Vein endothelial cell (primary cell): ENCODE results near the gene TOMM22. TPM values are rescaled to one million over a fixed set of nuclear protein-coding genes. Genes with fewer than 3 reads are reported as not detected.

Source experiments
- total RNA-seq: library from RNA; depleted of rRNA; stranded (reverse); fragments of >200 nt; gene quantifications from 2 replicates; pipeline ENCODE4 v1.2.3, GENCODE V29; 2012

Gene TOMM22
- 82.6 and 106 TPM in 2 replicates for total RNA-seq

DNA sequence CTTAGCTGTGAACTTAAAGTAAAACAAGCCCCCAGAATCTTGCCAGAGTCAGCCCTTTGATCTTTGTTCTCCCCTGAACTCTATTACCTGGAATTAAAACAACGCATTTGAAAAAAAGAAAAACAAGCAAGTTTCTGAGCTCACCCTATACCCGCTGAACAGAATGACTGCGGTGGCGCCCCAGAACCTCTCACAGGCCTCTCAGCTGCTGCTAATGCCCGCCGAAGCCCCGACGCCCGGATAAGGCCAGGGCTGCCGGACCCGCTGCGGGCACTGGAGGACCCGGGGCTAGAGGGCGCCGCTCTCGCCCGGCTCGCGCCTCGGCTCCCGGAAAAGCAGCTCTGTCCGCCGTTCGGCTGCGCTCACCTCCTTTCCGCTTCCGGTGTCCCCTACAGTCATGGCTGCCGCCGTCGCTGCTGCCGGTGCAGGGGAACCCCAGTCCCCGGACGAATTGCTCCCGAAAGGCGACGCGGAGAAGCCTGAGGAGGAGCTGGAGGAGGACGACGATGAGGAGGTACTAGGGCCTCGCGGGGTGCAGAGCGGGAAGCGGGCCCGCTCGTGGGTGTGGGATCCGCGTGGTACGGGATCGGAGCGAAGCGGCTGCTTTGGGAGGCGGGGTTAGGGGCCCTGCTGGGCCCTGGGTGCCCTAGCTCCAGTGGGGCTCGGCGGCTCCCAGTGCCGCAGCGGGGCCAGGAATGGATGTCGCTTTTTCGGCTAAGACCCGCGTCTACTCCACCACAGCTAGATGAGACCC is at the start of gene TOMM22:
TOMM22 (plus strand) TSS at position 376 of the 754 bp plus-strand sequence; CDS start at position 398, 22 bp downstream.

DNA sequence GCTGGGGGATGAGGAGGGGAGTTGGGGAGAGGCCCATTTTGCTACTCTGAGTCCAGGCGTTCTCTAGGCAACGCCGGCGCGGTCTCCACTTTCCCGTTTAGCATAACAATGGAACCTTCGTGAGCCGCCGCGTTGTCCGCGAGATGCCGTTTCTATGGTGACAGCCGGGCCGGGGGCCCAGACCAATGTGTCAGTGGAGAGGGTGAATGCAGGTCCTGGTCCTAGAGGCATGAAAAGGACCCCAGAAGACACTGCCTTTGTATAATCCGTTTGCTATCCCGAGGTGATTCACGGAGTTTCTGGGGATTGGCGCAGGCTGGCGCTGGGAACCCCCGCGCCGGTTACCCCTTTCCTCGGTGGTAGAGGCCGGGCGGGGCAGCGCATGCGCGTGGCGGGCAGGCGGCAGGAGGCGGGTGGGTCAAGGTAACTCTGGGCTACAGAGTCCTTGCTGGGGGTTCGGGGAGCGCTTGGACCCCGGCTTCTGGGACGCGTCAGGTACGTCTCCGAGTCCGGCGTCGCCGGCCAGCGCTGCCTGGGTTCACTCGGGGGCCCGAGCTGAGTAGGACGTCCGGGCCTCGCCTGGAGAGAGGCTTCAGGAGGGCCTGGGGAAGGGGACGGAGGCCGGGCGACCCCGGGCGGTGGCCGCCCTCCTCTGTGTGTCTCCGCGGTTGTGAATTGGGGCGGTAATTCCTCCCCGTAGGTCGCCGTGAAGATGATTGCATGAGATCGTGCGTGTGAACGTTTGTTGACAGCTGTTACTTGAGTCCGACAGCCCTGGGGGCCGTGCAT is 25.3 kb upstream of the TOMM22 start, which contains the start of the genes CBY1 and FAM227A:
CBY1 (plus strand) TSS at position 383 of the 789 bp plus-strand sequence. CDS start 11,417 bp downstream, outside the sequence.
FAM227A (minus strand) TSS at position 137 of the 789 bp plus-strand sequence. CDS start 6,224 bp downstream, outside the sequence.

DNA sequence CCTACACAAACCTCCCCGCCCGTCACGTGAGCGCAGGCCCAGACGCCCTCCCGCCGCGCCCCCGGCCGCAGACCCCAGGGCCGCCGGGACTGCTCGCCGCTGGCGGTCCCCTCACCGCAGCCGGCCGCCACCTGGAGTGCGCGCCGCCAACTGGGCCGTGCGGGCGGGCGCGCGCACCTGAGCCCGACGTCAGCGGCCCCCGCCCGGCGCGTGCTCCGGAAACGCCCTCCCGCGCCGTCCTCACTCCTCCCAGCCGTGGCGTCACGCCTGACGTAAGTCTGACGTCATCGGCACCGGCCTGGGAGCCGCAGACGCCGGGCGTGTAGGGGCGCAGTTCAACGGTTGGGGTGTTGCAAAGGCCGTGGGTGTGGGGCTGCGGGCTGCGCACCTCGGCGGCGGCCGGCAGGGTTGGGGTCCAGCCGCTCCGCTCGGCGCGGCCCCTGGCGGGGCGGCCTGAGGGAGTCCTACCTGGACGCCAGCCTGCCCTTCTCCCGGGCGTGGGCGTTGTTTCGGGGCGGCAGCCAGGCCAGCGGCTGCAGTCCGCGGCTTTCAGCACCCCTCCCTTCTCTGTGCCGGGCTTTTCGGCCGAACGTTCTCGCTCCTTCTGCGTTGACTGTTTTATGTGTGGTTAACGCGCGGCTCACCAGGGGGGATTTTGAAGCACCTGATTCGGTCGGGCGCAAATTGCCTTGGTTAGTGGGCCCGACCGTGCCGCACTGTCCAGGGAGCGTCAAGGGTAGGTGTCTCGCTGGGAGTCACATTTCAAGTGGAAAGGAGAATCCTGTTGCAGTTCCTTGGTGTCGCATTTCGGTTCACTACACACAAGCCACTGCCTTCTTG is 19.3 kb downstream of the TOMM22 start, which contains the start of gene JOSD1:
JOSD1 (minus strand) TSS at position 155 of the 840 bp plus-strand sequence. CDS start 956 bp downstream, outside the sequence.

DNA sequence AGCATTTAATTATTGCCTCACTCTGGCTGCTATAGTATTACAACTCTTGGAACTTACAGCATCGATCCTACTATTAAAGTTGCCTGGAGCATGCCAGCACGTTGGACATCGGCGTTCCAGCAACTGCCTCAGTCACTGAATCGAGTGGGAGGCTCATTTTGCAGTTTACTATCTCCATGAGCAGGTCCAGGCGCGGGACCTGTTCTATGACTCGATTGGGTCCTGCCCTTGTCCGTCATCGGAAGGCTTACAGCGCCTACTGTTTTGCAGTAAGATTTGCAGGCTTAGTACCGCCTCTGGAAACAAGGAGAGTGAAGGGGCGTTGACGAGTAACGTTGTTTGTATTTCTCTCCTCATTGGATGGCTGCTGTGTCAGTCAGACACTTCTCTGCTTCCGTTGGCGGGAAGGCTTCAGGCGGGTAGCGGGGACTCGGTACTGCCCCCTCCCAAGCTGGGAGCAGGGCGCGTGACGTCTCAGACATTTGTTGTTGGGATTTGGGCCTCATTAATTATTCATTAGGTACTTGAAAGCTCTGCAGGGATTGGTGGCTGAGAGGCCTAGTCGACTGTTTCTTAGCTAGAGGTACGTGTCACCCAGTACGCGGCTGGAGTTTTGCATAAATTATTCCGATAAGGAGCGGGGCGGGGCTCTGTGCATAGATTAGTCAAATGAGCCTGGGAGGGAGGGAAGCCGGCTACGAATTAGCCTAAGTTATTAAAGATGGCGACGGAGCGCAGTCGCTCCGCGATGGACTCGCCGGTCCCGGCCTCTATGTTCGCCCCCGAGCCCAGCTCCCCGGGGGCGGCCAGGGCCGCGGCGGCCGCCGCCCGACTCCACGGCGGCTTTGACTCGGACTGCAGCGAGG is 23.7 kb downstream of the TOMM22 start, which contains the start of gene GTPBP1:
GTPBP1 (plus strand) TSS at position 710 of the 866 bp plus-strand sequence; CDS start at position 722, 12 bp downstream.

Other genes with a start within 250 kb of the TOMM22 start
- not detected in 2 replicates for gene KCNJ4, start 226.8 kb upstream of the TOMM22 start, total RNA-seq
- 43.3 and 56.8 TPM in 2 replicates for gene KDELR3, start 213.9 kb upstream of the TOMM22 start, total RNA-seq
- 383 and 534 TPM in 2 replicates for gene DDX17, start 175.6 kb upstream of the TOMM22 start, total RNA-seq
- gene DMC1, start 111.8 kb upstream of the TOMM22 start, total RNA-seq, result 0.33 and 0.96 TPM in 2 replicates
- 2.1 and 2.3 TPM in 2 replicates for gene FAM227A, start 25.6 kb upstream of the TOMM22 start, total RNA-seq
- 16.4 and 18.3 TPM in 2 replicates for gene CBY1, start 25.3 kb upstream of the TOMM22 start, total RNA-seq
- gene JOSD1, start 19.0 kb downstream of the TOMM22 start, total RNA-seq, result 86.2 and 87.9 TPM in 2 replicates
- 32.4 and 39.5 TPM in 2 replicates for gene GTPBP1, start 24.0 kb downstream of the TOMM22 start, total RNA-seq
- gene SUN2, start 74.0 kb downstream of the TOMM22 start, total RNA-seq, result 125 and 142 TPM in 2 replicates
- gene DNAL4, start 112.2 kb downstream of the TOMM22 start, total RNA-seq, result 11.1 and 18.9 TPM in 2 replicates
- 0.33 and 0.38 TPM in 2 replicates for gene NPTXR, start 162.1 kb downstream of the TOMM22 start, total RNA-seq
- 49.2 and 59.8 TPM in 2 replicates for gene CBX6, start 190.3 kb downstream of the TOMM22 start, total RNA-seq